Activated CD8-positive, alpha-beta T cell treated with anti-CD3 and anti-CD28 coated beads for 36 hours (primary cell): ENCODE results near the gene LGALS3BP. TPM values are rescaled to one million over a fixed set of nuclear protein-coding genes. Genes with fewer than 3 reads are reported as not detected.

Experiments
- ATAC-seq: fragments of 200-7000 bp; cut with Tn5 transposase; one replicate; pipeline ENCODE4 v1.10.0; 2021; ENCODE audit warnings: mild to moderate bottlenecking, moderate library complexity
- CTCF ChIA-PET: fragments of 350-600 bp; sonication (Branson Sonifier 250); formaldehyde crosslinking; loops from one replicate; lab custom pipeline; 2021; ENCODE audit warnings: antibody characterized with exemption; lab: Charles Lee
- POLR2A ChIA-PET: fragments of 350-600 bp; sonication (Branson Sonifier 250); formaldehyde crosslinking; loops from one replicate; lab custom pipeline; 2021; ENCODE audit warnings: antibody characterized with exemption; lab: Charles Lee
- DNase-seq: peaks from one replicate; pipeline ENCODE4 v3.0.0-alpha.2; 2020
- H3K27ac Mint-ChIP-seq: one replicate; pipeline ENCODE4 v1.8.0; 2021; ENCODE audit warnings: mild to moderate bottlenecking, mixed read lengths
- H3K27me3 Mint-ChIP-seq: one replicate; pipeline ENCODE4 v1.8.0; 2021; ENCODE audit warnings: mixed read lengths
- H3K36me3 Mint-ChIP-seq: one replicate; pipeline ENCODE4 v1.8.0; 2021; ENCODE audit warnings: low read depth, mixed read lengths
- H3K4me1 Mint-ChIP-seq: one replicate; pipeline ENCODE4 v1.8.0; 2021; ENCODE audit warnings: low read depth, mixed read lengths
- H3K4me3 Mint-ChIP-seq: one replicate; pipeline ENCODE4 v1.8.0; 2021; ENCODE audit warnings: mild to moderate bottlenecking, moderate library complexity, mixed read lengths
- H3K9me3 Mint-ChIP-seq: one replicate; pipeline ENCODE4 v1.8.0; 2021; ENCODE audit warnings: mixed read lengths
- CTCF ChIP-seq: fragments of 200-600 bp; IDR thresholded peaks from one replicate; pipeline ENCODE4 v1.8.0; 2022; ENCODE audit warnings: antibody characterized with exemption, mild to moderate bottlenecking
- intact Hi-C: fragments of 100-400 bp; cut with micrococcal nuclease; formaldehyde crosslinking; loops from one replicate; pipeline ENCODE4 v1.10.0; 2022
- total RNA-seq, 2 experiments: library from RNA; stranded (reverse); gene quantifications; one replicate each; pipeline ENCODE4 v1.2.3, GENCODE V29; 2021

Gene LGALS3BP
- total RNA-seq, 2 experiments from 2014 or later: 41.4 to 50.8 TPM

GRCh38 chr17:79011451-79012147, 31.9 kb upstream of the LGALS3BP start:
- Mint-ChIP-seq H3K27ac (no peak overlapping the region), H3K27me3 (peaks cover 3% of the 10 kb centered on the region), H3K4me1 (peaks cover 34% of the 10 kb centered on the region), H3K9me3 (peaks cover 2% of the 10 kb centered on the region), H3K36me3 (peaks cover 2% of the 10 kb centered on the region), H3K4me3 (no peak overlapping the region)
- intact Hi-C loops: no loop called here
- CTCF ChIA-PET: no interaction called here
- ATAC-seq: no peak
- no peak for DNase-seq
- TF ChIP-seq CTCF: no peak
- POLR2A ChIA-PET: no interaction called here

- POLR2A ChIA-PET: no interaction called here
- Mint-ChIP-seq H3K27ac (peak overlapping the region; percentile 92), H3K9me3 (peaks cover 2% of the 10 kb centered on the region), H3K4me3 (peak overlapping the region; percentile 84), H3K4me1 (peaks cover 47% of the 10 kb centered on the region), H3K27me3 (peaks cover 3% of the 10 kb centered on the region), H3K36me3 (peaks cover 2% of the 10 kb centered on the region)
- intact Hi-C loops: no loop called here
- ATAC-seq (no peak), DNase-seq (no peak)
- TF ChIP-seq CTCF: no peak
- CTCF ChIA-PET: interaction anchor here (0.6 to 1.0 kb wide), 2 partner anchors 17 to 55 kb away, joined by 3 read pairs; no protein-coding TSS in a partner anchor
These were observed 30.6 kb upstream of the LGALS3BP start for GRCh38 chr17:79010304-79010646.

GRCh38 chr17:79009397-79010303, 29.9 kb upstream of the LGALS3BP start, which contains the start of gene CANT1:
Gene CANT1, minus strand, starts transcription at chr17:79009764. Its CDS starts 12,142 bp downstream, at chr17:78997622.
- ChIA-PET CTCF (interaction anchor here (0.6 kb wide), 1 partner anchor 16 kb away, joined by 3 read pairs; no protein-coding TSS in a partner anchor), POLR2A (interaction anchor here (1.3 kb wide), 1 partner anchor 13 kb away, joined by 5 read pairs; no protein-coding TSS in a partner anchor)
- peak within 1 kb of the TSS; percentile 84 for H3K4me3 Mint-ChIP-seq
- peaks cover 2% of the 10 kb centered on the region for H3K9me3 Mint-ChIP-seq
- DNase-seq: peak; percentile 85
- peaks cover 49% of the 10 kb centered on the region for H3K4me1 Mint-ChIP-seq
- ATAC-seq: peak; percentile 95
- peak within 1 kb of the TSS; percentile 94 for H3K27ac Mint-ChIP-seq
- no peak for TF ChIP-seq CTCF
- peaks cover 2% of the 10 kb centered on the region for H3K36me3 Mint-ChIP-seq
- H3K27me3 Mint-ChIP-seq: peaks cover 3% of the 10 kb centered on the region
- intact Hi-C loops: no loop called here

GRCh38 chr17:79008666-79009387, 29.1 kb upstream of the LGALS3BP start:
- DNase-seq (no peak), ATAC-seq (peak; percentile 19)
- Mint-ChIP-seq H3K36me3 (peaks cover 2% of the 10 kb centered on the region), H3K27ac (peak overlapping the region; percentile 94), H3K9me3 (no peaks in the 10 kb centered on the region), H3K27me3 (no peaks in the 10 kb centered on the region), H3K4me3 (peak overlapping the region; percentile 84), H3K4me1 (peaks cover 49% of the 10 kb centered on the region)
- intact Hi-C loops: no loop called here
- no peak for TF ChIP-seq CTCF
- ChIA-PET CTCF (interaction anchor here (1.0 to 1.2 kb wide), 3 partner anchors 14 to 143 kb away, joined by 3 to 4 read pairs (median 3); no protein-coding TSS in a partner anchor), POLR2A (interaction anchor here (1.3 kb wide), 1 partner anchor 12 kb away, joined by 5 read pairs; no protein-coding TSS in a partner anchor)
